Uterus (tissue), 2 donors: Measurements from ENCODE around the gene FGF9.

Experiments used
- CTCF ChIP-seq, 4 experiments: fragments of 200-600 bp in 2 of 4; fragments of 450-650 bp in 2 of 4; sonication (generic) in 2 of 4; IDR thresholded peaks; one replicate each; pipeline ENCODE4 v1.5.1; 2016 to 2019; ENCODE audit warnings: antibody characterized with exemption in 4 of 4, mild to moderate bottlenecking in 2 of 4, moderate library complexity in 1 of 4
- POLR2A ChIP-seq, 2 donors: fragments of 450-650 bp; IDR thresholded peaks; one replicate each; pipeline ENCODE4 v1.6.1; 2016; ENCODE audit warnings: antibody characterized with exemption in 2 of 2, mild to moderate bottlenecking in 1 of 2, moderate library complexity in 1 of 2

GRCh38 chr13:21710163-21710562, 39.3 kb downstream of the FGF9 start:
- TF ChIP-seq CTCF (IDR thresholded peaks at IDR 0.05) (no peak), POLR2A (IDR thresholded peaks at IDR 0.05) (no peak)
